Neuronal stem cell (in vitro differentiated cells): ENCODE data around the gene KRT24.

Experiments used
- DNase-seq: peaks from one replicate; pipeline ENCODE4 v3.0.0-alpha.2; 2013; ENCODE audit warnings: low spot score
- H2AFZ ChIP-seq: one replicate; pipeline ENCODE4 v1.6.1; 2013; ENCODE audit warnings: mild to moderate bottlenecking, low read length, inconsistent platforms
- H2AK5ac ChIP-seq: 2 replicates; pipeline ENCODE4 v1.6.1; 2013; ENCODE audit warnings: low read depth, mild to moderate bottlenecking, inconsistent platforms, low read length, moderate library complexity, mixed read lengths
- H2BK120ac ChIP-seq: 2 replicates; pipeline ENCODE4 v1.6.1; 2013; ENCODE audit warnings: low read depth, mild to moderate bottlenecking, inconsistent platforms, low read length, moderate library complexity, mixed read lengths
- H2BK12ac ChIP-seq: one replicate; pipeline ENCODE4 v1.6.1; 2013; ENCODE audit warnings: low read length, inconsistent platforms
- H2BK15ac ChIP-seq: 2 replicates; pipeline ENCODE4 v1.6.1; 2013; ENCODE audit warnings: mild to moderate bottlenecking, low read length, inconsistent platforms, mixed read lengths
- H2BK5ac ChIP-seq: one replicate; pipeline ENCODE4 v1.6.1; 2013; ENCODE audit warnings: inconsistent platforms, mild to moderate bottlenecking, low read length, moderate library complexity
- H3K14ac ChIP-seq: one replicate; pipeline ENCODE4 v1.6.1; 2013; ENCODE audit warnings: low read length, inconsistent platforms
- H3K18ac ChIP-seq: 2 replicates; pipeline ENCODE4 v1.6.1; 2013; ENCODE audit warnings: low read length, inconsistent platforms
- H3K23ac ChIP-seq: 2 replicates; pipeline ENCODE4 v1.6.1; 2013; ENCODE audit warnings: low read depth, mild to moderate bottlenecking, mixed read lengths, low read length, inconsistent platforms; ENCODE audit not compliant: poor library complexity
- H3K27ac ChIP-seq: replicated peaks from 3 replicates; pipeline ENCODE4 v1.5.1; 2013; ENCODE audit warnings: low read length, inconsistent platforms
- H3K27me3 ChIP-seq, 3 experiments: 2 replicates each; pipeline ENCODE4 v1.6.1; 2013; ENCODE audit warnings: low read length in 3 of 3, mild to moderate bottlenecking in 2 of 3, inconsistent platforms in 1 of 3, low read depth in 1 of 3, mixed read lengths in 1 of 3, moderate library complexity in 1 of 3; ENCODE audit not compliant: control insufficient read depth in 3 of 3, insufficient read depth in 3 of 3
- H3K36me3 ChIP-seq, 2 donors: replicated peaks in 1 of 2; 2 replicates each; pipeline ENCODE4 v1.6.1; 2013; ENCODE audit warnings: low read length in 2 of 2; ENCODE audit not compliant: control insufficient read depth in 2 of 2, insufficient read depth in 2 of 2
- H3K4ac ChIP-seq: 2 replicates; pipeline ENCODE4 v1.6.1; 2013; ENCODE audit warnings: inconsistent platforms, mild to moderate bottlenecking, low read length, moderate library complexity
- H3K4me1 ChIP-seq, 2 donors: 1 replicate in 1 of 2; 2 replicates in 1 of 2; pipeline ENCODE4 v1.6.1; 2013; ENCODE audit warnings: low read length in 2 of 2, low read depth in 1 of 2; ENCODE audit not compliant: control insufficient read depth in 2 of 2, insufficient read depth in 1 of 2
- H3K4me2 ChIP-seq: one replicate; pipeline ENCODE4 v1.6.1; 2013; ENCODE audit warnings: mild to moderate bottlenecking, low read length, inconsistent platforms; ENCODE audit not compliant: insufficient read depth, poor library complexity, severe bottlenecking
- H3K4me3 ChIP-seq, 2 donors: 2 replicates each; pipeline ENCODE4 v1.5.1; 2013; ENCODE audit warnings: low read length in 2 of 2, mild to moderate bottlenecking in 2 of 2, inconsistent platforms in 1 of 2, moderate library complexity in 1 of 2
- H3K79me1 ChIP-seq: one replicate; pipeline ENCODE4 v1.6.1; 2013; ENCODE audit warnings: low read depth, mild to moderate bottlenecking, inconsistent platforms, low read length, moderate library complexity
- H3K9ac ChIP-seq: one replicate; pipeline ENCODE4 v1.6.1; 2013; ENCODE audit warnings: mild to moderate bottlenecking, low read depth, low read length, inconsistent platforms; ENCODE audit not compliant: poor library complexity
- H3K9me3 ChIP-seq, 2 donors: replicated peaks in 1 of 2; 2 replicates each; pipeline versions ENCODE3 to v1.6.1; 2013; ENCODE audit warnings: low read length in 2 of 2, mild to moderate bottlenecking in 2 of 2, inconsistent platforms in 1 of 2, low read depth in 1 of 2, mixed read lengths in 1 of 2, moderate library complexity in 1 of 2; ENCODE audit not compliant: control insufficient read depth in 2 of 2, insufficient read depth in 1 of 2
- H4K8ac ChIP-seq: one replicate; pipeline ENCODE4 v1.6.1; 2013; ENCODE audit warnings: low read depth, mild to moderate bottlenecking, inconsistent platforms, low read length, moderate library complexity
- H4K91ac ChIP-seq: one replicate; pipeline ENCODE4 v1.6.1; 2013; ENCODE audit warnings: low read length, low read depth, mild to moderate bottlenecking, inconsistent platforms; ENCODE audit not compliant: poor library complexity
- WGBS, 2 donors: extraction: QIAGEN DNeasy Blood & Tissue Kit; methylation state at CpG; one replicate each; pipeline ENCODE4 v1.1.7; 2013; ENCODE audit warnings: missing lambda C conversion rate in 2 of 2, mixed read lengths in 1 of 2; ENCODE audit not compliant: insufficient read length in 2 of 2, insufficient replicate concordance in 1 of 2; ENCODE audit errors: extremely low coverage in 2 of 2; 5-methylcytosine and 5-hydroxymethylcytosine counted together

KRT24 gene

GRCh38 chr17:40720899-40721298 is 17.3 kb upstream of the KRT24 start:
- Histone ChIP-seq H2BK15ac (no peak overlapping the region), H2AK5ac (no peak overlapping the region), H3K9me3 (no peaks in the 10 kb centered on the region), H3K27me3 (peaks cover 0 to 10% (median 0%) of the 10 kb centered on the region in 3 experiments), H3K23ac (no peak overlapping the region), H3K4me3 (no peak overlapping the region), H2BK5ac (no peak overlapping the region), H2BK12ac (no peak overlapping the region), H3K27ac (no peak overlapping the region), H3K18ac (no peak overlapping the region), H3K36me3 (no peaks in the 10 kb centered on the region), H2BK120ac (no peak overlapping the region), H2AFZ (no peak overlapping the region), H3K14ac (no peak overlapping the region), H3K4me2 (no peak overlapping the region), H3K9ac (no peak overlapping the region), H3K79me1 (no peaks in the 10 kb centered on the region), H4K91ac (no peak overlapping the region), H4K8ac (no peak overlapping the region), H3K4ac (no peak overlapping the region), H3K4me1 (no peaks in the 10 kb centered on the region)
- DNase-seq, result no peak
- no CpG with 5 or more reads among the region's 2 CpGs for WGBS, 2 donors

- no peak overlapping the region for H3K23ac ChIP-seq
- H3K18ac ChIP-seq, result no peak overlapping the region
- H4K8ac ChIP-seq, result no peak overlapping the region
- no peak overlapping the region for H2BK120ac ChIP-seq
- no CpG with 5 or more reads among the region's 8 CpGs for WGBS, 2 donors
- H3K4me1 ChIP-seq, result no peaks in the 10 kb centered on the region
- DNase-seq, result no peak
- H2AFZ ChIP-seq, result no peak overlapping the region
- H3K79me1 ChIP-seq, result no peaks in the 10 kb centered on the region
- peaks cover 0 to 10% (median 0%) of the 10 kb centered on the region in 3 experiments for H3K27me3 ChIP-seq
- H3K14ac ChIP-seq, result no peak overlapping the region
- no peak overlapping the region for H2BK12ac ChIP-seq
- H3K4ac ChIP-seq, result no peak overlapping the region
- no peaks in the 10 kb centered on the region for H3K36me3 ChIP-seq
- no peak overlapping the region for H2BK15ac ChIP-seq
- no peak overlapping the region for H3K4me2 ChIP-seq
- no peak overlapping the region for H4K91ac ChIP-seq
- H3K27ac ChIP-seq, result no peak overlapping the region
- no peak overlapping the region for H3K9ac ChIP-seq
- no peak overlapping the region for H3K4me3 ChIP-seq
- no peak overlapping the region for H2AK5ac ChIP-seq
- H2BK5ac ChIP-seq, result no peak overlapping the region
- H3K9me3 ChIP-seq, result no peaks in the 10 kb centered on the region
Observed at GRCh38 chr17:40718930-40719329, 15.4 kb upstream of the KRT24 start.

- Histone ChIP-seq H3K9me3 (no peaks in the 10 kb centered on the region), H3K14ac (no peak overlapping the region), H3K4ac (no peak overlapping the region), H2AK5ac (no peak overlapping the region), H3K4me2 (no peak overlapping the region), H2AFZ (no peak overlapping the region), H2BK120ac (no peak overlapping the region), H2BK5ac (no peak overlapping the region), H3K4me1 (no peaks in the 10 kb centered on the region), H4K91ac (no peak overlapping the region), H3K23ac (no peak overlapping the region), H3K18ac (no peak overlapping the region), H3K36me3 (no peaks in the 10 kb centered on the region), H3K9ac (no peak overlapping the region), H3K4me3 (no peak overlapping the region), H3K79me1 (no peaks in the 10 kb centered on the region), H4K8ac (no peak overlapping the region), H2BK12ac (no peak overlapping the region), H2BK15ac (no peak overlapping the region), H3K27me3 (peaks cover 0 to 7% (median 0%) of the 10 kb centered on the region in 3 experiments), H3K27ac (no peak overlapping the region)
- no CpG with 5 or more reads among the region's 3 CpGs for WGBS, 2 donors
- DNase-seq, result no peak
Observed at GRCh38 chr17:40717776-40718175, 14.2 kb upstream of the KRT24 start.

GRCh38 chr17:40714473-40714872 is 10.9 kb upstream of the KRT24 start:
- H3K36me3 ChIP-seq, result no peaks in the 10 kb centered on the region
- H2BK12ac ChIP-seq, result no peak overlapping the region
- H3K27me3 ChIP-seq, result peaks cover 0 to 9% (median 0%) of the 10 kb centered on the region in 3 experiments
- H3K4me3 ChIP-seq, result no peak overlapping the region
- no peaks in the 10 kb centered on the region for H3K4me1 ChIP-seq
- H2BK120ac ChIP-seq, result no peak overlapping the region
- H2AK5ac ChIP-seq, result no peak overlapping the region
- H2AFZ ChIP-seq, result no peak overlapping the region
- no peak overlapping the region for H3K18ac ChIP-seq
- H4K8ac ChIP-seq, result no peak overlapping the region
- DNase-seq, result no peak
- WGBS, 2 donors, result 100% methylated on average over 1 of the region's 6 CpGs; no CpG with 5 or more reads in 1 of the 2 donors
- no peak overlapping the region for H4K91ac ChIP-seq
- H3K9ac ChIP-seq, result no peak overlapping the region
- no peak overlapping the region for H3K14ac ChIP-seq
- H3K23ac ChIP-seq, result no peak overlapping the region
- H3K4me2 ChIP-seq, result no peak overlapping the region
- H3K27ac ChIP-seq, result no peak overlapping the region
- no peak overlapping the region for H2BK5ac ChIP-seq
- H3K4ac ChIP-seq, result no peak overlapping the region
- H3K9me3 ChIP-seq, result no peaks in the 10 kb centered on the region
- no peaks in the 10 kb centered on the region for H3K79me1 ChIP-seq
- H2BK15ac ChIP-seq, result no peak overlapping the region
